ENCODE data around the gene C16orf92.

Gene C16orf92

DNA sequence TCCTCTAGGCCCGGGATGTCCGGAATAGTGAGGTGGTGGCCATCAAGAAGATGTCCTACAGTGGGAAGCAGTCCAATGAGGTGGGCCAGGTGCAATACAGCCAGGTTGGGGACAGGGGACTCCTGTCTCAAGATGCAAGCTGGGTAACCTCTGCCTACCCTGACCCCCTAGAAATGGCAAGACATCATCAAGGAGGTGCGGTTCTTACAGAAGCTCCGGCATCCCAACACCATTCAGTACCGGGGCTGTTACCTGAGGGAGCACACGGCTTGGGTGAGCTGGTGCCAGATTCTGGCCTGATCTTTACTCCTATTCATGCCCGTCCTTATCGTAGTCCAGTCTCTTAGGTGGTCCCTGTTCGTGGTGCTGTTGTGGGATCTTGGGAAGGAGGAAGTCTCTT, 44.9 kb upstream of the C16orf92 start:
- TF ChIP-seq, protein P1, sequence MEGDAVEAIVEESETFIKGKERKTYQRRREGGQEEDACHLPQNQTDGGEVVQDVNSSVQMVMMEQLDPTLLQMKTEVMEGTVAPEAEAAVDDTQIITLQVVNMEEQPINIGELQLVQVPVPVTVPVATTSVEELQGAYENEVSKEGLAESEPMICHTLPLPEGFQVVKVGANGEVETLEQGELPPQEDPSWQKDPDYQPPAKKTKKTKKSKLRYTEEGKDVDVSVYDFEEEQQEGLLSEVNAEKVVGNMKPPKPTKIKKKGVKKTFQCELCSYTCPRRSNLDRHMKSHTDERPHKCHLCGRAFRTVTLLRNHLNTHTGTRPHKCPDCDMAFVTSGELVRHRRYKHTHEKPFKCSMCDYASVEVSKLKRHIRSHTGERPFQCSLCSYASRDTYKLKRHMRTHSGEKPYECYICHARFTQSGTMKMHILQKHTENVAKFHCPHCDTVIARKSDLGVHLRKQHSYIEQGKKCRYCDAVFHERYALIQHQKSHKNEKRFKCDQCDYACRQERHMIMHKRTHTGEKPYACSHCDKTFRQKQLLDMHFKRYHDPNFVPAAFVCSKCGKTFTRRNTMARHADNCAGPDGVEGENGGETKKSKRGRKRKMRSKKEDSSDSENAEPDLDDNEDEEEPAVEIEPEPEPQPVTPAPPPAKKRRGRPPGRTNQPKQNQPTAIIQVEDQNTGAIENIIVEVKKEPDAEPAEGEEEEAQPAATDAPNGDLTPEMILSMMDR (conservative IDR thresholded peaks at IDR 0.05) = no peak
- H3K27ac ChIP-seq = no peak overlapping the region

DNA sequence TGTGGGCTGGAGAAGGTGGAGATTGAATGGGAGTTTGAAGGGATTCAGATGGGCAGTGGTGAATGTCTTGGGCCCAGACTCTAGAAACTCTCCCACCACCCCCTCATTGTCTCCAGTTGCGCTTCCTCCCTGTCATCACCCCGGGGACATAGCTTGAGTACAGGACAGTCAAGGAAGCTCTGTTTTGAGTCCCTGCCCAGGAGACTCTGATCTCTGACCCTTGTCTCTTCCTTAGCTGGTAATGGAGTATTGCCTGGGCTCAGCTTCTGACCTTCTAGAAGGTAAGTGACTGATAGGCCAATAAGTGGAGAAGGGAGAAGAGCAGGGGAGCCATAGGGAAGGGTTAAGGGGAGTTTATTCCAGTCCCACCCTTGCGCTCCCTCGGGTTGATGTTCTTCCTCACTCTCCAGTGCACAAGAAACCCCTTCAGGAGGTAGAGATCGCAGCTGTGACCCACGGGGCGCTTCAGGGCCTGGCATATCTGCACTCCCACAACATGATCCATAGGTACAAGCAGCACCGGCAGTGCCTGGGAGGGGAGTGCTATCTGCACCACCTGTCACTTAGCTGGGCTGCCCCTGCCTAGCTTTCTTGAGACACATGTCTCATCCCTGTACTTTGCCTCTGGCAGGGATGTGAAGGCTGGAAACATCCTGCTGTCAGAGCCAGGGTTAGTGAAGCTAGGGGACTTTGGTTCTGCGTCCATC, 44.3 kb upstream of the C16orf92 start:
- H3K27ac ChIP-seq = no peak overlapping the region
- TF ChIP-seq, protein P1 (conservative IDR thresholded peaks at IDR 0.05) = no peak

DNA sequence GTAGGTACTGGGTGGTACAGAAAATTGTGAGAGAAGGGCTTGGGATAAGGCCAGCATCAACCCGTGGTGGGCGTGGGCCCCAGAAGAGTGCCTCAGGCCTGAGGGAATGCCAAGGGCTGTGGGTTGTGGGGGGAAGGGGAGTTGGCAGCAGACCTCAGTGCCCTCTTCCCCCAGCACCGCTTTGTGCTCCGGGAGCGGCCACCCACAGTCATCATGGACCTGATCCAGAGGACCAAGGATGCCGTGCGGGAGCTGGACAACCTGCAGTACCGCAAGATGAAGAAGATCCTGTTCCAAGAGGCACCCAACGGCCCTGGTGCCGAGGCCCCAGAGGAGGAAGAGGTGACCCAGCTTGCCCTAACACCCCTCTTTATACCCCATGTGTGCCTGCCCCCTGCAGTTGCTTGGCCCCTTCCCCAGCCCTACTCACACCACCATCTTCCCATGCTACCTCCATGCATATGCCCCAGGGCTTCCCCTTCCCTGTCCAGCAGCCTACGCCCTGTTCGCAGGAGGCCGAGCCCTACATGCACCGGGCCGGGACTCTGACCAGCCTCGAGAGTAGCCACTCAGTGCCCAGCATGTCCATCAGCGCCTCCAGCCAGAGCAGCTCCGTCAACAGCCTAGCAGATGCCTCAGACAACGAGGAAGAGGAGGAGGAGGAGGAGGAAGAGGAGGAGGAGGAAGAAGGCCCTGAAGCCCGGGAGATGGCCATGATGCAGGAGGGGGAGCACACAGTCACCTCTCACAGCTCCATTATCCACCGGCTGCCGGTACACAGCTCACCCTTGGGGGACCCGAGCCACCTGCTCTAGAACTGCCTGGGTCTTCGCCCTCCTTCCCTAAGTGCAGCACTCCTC, 40.2 kb upstream of the C16orf92 start:
- H3K27ac ChIP-seq = no peak overlapping the region
- TF ChIP-seq, protein P1 (conservative IDR thresholded peaks at IDR 0.05) = no peak

DNA sequence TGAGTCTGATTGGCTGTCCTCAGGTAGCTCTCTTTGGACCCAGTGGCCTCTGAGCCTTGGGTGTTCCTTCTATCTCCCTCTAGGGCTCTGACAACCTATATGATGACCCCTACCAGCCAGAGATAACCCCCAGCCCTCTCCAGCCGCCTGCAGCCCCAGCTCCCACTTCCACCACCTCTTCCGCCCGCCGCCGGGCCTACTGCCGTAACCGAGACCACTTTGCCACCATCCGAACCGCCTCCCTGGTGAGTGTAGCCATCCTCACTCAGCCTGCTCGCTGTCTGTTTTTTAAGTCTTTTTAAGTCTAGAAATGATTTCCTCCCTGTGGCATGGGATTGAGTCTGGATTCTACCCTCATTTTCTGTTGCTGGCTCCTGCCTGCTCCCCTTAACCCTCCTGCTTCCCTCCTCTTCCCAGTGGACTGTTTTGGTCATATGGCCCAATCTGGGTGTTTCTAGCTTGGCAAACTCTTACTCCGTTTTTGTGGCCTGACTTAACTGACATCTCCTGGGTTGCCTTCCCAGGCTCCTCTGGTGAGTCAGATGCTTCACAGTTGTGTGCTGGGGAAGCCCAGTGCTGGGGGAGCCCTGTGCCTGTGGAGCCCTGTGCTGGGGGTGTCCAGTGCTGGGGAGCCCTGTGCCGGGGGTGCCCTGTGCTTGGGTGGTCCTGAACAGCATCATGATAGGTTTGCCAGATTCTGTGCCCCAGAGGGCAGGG, 39.4 kb upstream of the C16orf92 start:
- H3K27ac ChIP-seq = no peak overlapping the region
- TF ChIP-seq, protein P1 (conservative IDR thresholded peaks at IDR 0.05) = no peak

DNA sequence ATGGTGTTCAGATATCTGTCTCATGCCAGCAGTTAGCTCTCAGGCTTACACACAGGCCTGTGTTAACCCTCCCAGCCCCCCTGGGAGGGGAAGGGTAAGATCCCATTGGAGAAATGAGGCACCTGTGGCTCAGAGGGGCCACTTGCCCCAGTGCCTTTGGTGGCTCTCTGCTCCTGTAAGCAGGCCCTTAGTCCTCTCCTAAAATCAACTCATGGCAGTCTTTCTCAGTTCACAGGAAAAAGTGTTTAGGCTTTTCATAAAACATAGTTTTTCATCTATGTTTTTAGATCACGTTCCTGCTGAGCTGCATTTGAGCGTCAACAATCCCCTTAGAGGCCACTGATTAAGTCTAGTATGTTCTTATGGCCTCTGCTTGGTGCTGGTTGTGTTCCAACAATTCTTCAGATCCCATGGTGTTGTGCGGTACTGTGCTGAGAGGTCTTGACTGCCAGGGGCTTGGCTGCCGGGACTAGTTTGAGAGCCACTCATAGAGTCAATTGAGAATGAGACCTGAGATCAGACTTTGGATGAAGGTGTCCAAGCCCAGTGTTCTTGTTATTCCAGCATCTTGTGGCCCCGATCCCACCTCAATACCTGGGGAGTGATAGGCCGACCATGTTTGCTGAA, 38.7 kb upstream of the C16orf92 start:
- H3K27ac ChIP-seq = no peak overlapping the region
- TF ChIP-seq, protein P1 (conservative IDR thresholded peaks at IDR 0.05) = no peak

DNA sequence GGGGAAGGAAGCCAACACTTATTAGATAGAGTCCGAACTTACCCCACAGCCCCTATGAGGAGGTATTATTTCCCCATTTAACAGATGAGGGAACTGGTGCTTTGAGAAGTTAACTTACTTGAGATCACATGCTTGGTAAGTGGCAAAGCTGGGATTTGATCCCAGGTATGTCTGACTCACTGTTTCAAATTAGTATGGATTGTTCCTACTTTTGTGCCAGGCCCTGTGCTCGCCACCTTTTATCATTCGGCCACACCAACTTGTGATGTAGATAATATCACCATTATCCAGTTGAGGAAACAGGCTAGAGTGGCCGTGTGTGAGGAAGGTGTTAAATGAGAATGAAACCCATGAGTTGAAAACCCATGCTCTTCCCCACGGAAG, 38.2 kb upstream of the C16orf92 start:
- TF ChIP-seq, protein P1 (conservative IDR thresholded peaks at IDR 0.05) = no peak
- H3K27ac ChIP-seq = no peak overlapping the region
